Measurements from ENCODE around the gene BCLAF1. TPM values are rescaled to one million over a fixed set of nuclear protein-coding genes. Genes with fewer than 3 reads are reported as not detected.

The BCLAF1 gene
- total and polyA plus RNA-seq, 9 of the 15 experiments (the other 6 are each of a cell fraction or from before 2014, with no cell fraction given), result 65.4 to 286 (median 165) TPM

- TF ChIP-seq ZNF639 (CRISPR knock-in tag; conservative IDR thresholded peaks at IDR 0.05 in 1 of 2, IDR thresholded peaks at IDR 0.05 in 1 of 2) (no peak), ZSCAN29 (IDR thresholded peaks at IDR 0.05) (no peak), MXD1 (CRISPR knock-in tag; IDR thresholded peaks at IDR 0.05; ENCODE audit: borderline replicate concordance, poor library complexity, severe bottlenecking) (no peak), CHCHD3 (CRISPR knock-in tag; IDR thresholded peaks at IDR 0.05) (no peak), MCM5 (IDR thresholded peaks at IDR 0.05; ENCODE audit: low read depth) (no peak), NR1H2 (CRISPR knock-in tag; IDR thresholded peaks at IDR 0.05) (no peak; the same call in 1 of the 2 replicates), DACH1 (IDR thresholded peaks at IDR 0.05; ENCODE audit: partially characterized antibody) (no peak), RBM39 (optimal IDR thresholded peaks at IDR 0.05; ENCODE audit: low read depth, low read length) (no peak), UBTF (IDR thresholded peaks at IDR 0.05; ENCODE audit: borderline replicate concordance in 1 of 2, low read depth in 2 of 2, low read length in 2 of 2) (0 out of 4 replicates have a peak, but pooled peaks have one; percentile 37 to 65), FOXM1 (IDR thresholded peaks at IDR 0.05; ENCODE audit: low read depth) (no peak), FOXM1 (CRISPR knock-in tag; IDR thresholded peaks at IDR 0.05; ENCODE audit: low read depth) (no peak), CEBPZ (IDR thresholded peaks at IDR 0.05; ENCODE audit: borderline replicate concordance, low read depth, low read length) (no peak), HMGN3 (IDR thresholded peaks at IDR 0.05; ENCODE audit: borderline replicate concordance, extremely low read depth, insufficient read length, low read depth, low read length) (no peak), HMBOX1 (IDR thresholded peaks at IDR 0.05) (peak; percentile 32; the same call in 1 of the 2 replicates), CBFA2T3 (IDR thresholded peaks at IDR 0.05) (no peak), PPARD (CRISPR knock-in tag; IDR thresholded peaks at IDR 0.05) (no peak), ZNF512 (tag; IDR thresholded peaks at IDR 0.05) (no peak)
Observed at GRCh38 chr6:136290410-136291010, 864 bp upstream of the BCLAF1 start (continued).
